CD8-positive, alpha-beta memory T cell (primary cell): ENCODE results near the gene HFM1. TPM values are rescaled to one million over a fixed set of nuclear protein-coding genes. Genes with fewer than 3 reads are reported as not detected.

ENCODE experiments used
- CTCF ChIA-PET: fragments of 350-600 bp; sonication (Branson Sonifier 250); formaldehyde crosslinking; loops from one replicate; lab custom pipeline; 2021; ENCODE audit warnings: antibody characterized with exemption; lab: Charles Lee
- POLR2A ChIA-PET: fragments of 350-600 bp; sonication (Branson Sonifier 250); formaldehyde crosslinking; loops from one replicate; lab custom pipeline; 2021; ENCODE audit warnings: antibody characterized with exemption; lab: Charles Lee
- DNase-seq, 5 donors: peaks; one replicate each; pipeline versions ENCODE4 v3.0.0 to v3.0.0-alpha.2; 2020 to 2022; ENCODE audit warnings: mixed read lengths in 1 of 5
- H3K27ac ChIP-seq: one replicate; pipeline ENCODE4 v1.7.0; 2013; ENCODE audit warnings: low read depth, mild to moderate bottlenecking, low read length, moderate library complexity
- H3K27me3 ChIP-seq: 2 replicates; pipeline ENCODE4 v1.7.0; 2013; ENCODE audit warnings: low read length, mild to moderate bottlenecking; ENCODE audit not compliant: insufficient read depth, poor library complexity, severe bottlenecking
- H3K36me3 ChIP-seq: 2 replicates; pipeline ENCODE4 v1.7.0; 2013; ENCODE audit warnings: mild to moderate bottlenecking, low read length, moderate library complexity; ENCODE audit not compliant: insufficient read depth
- H3K4me1 ChIP-seq: 2 replicates; pipeline ENCODE4 v1.7.0; 2013; ENCODE audit warnings: mild to moderate bottlenecking, low read length, moderate library complexity; ENCODE audit not compliant: insufficient read depth
- H3K4me3 ChIP-seq: 2 replicates; pipeline ENCODE4 v1.7.0; 2013; ENCODE audit warnings: mild to moderate bottlenecking, low read length
- H3K9me3 ChIP-seq: 2 replicates; pipeline ENCODE4 v1.7.0; 2013; ENCODE audit warnings: mild to moderate bottlenecking, low read length
- H3K27ac Mint-ChIP-seq, 8 donors: one replicate each; pipeline ENCODE4 v1.8.0; 2020 to 2021; ENCODE audit warnings: mixed read lengths in 8 of 8, mild to moderate bottlenecking in 6 of 8, inconsistent platforms in 3 of 8, moderate library complexity in 3 of 8
- H3K27me3 Mint-ChIP-seq, 2 donors: one replicate each; pipeline ENCODE4 v1.8.0; 2020 to 2021; ENCODE audit warnings: mixed read lengths in 2 of 2, mild to moderate bottlenecking in 1 of 2, moderate library complexity in 1 of 2
- H3K36me3 Mint-ChIP-seq, 3 donors: one replicate each; pipeline ENCODE4 v1.8.0; 2020 to 2021; ENCODE audit warnings: mixed read lengths in 3 of 3, inconsistent platforms in 1 of 3, mild to moderate bottlenecking in 1 of 3
- H3K4me1 Mint-ChIP-seq, 3 donors: one replicate each; pipeline ENCODE4 v1.8.0; 2020 to 2021; ENCODE audit warnings: mixed read lengths in 3 of 3, inconsistent platforms in 1 of 3, mild to moderate bottlenecking in 1 of 3
- H3K4me3 Mint-ChIP-seq, 7 donors: one replicate each; pipeline ENCODE4 v1.8.0; 2020 to 2021; ENCODE audit warnings: mixed read lengths in 7 of 7, mild to moderate bottlenecking in 6 of 7, moderate library complexity in 4 of 7, inconsistent platforms in 2 of 7
- H3K9me3 Mint-ChIP-seq, 5 donors: one replicate each; pipeline ENCODE4 v1.8.0; 2020 to 2022; ENCODE audit warnings: mixed read lengths in 5 of 5, mild to moderate bottlenecking in 3 of 5, moderate library complexity in 2 of 5, inconsistent platforms in 1 of 5
- polyA plus RNA-seq: library from polyadenylated mRNA; unstranded; fragments of 300-500 nt; fragmentation: Illumina TruSeq; gene quantifications from one replicate; pipeline ENCODE4 v1.2.3, GENCODE V29; 2021
- total RNA-seq, 2 experiments: library from RNA; stranded (reverse); gene quantifications; one replicate each; pipeline ENCODE4 v1.2.3, GENCODE V29; 2021

HFM1 gene
- total and polyA plus RNA-seq, 3 experiments from 2014 or later = not detected

DNA sequence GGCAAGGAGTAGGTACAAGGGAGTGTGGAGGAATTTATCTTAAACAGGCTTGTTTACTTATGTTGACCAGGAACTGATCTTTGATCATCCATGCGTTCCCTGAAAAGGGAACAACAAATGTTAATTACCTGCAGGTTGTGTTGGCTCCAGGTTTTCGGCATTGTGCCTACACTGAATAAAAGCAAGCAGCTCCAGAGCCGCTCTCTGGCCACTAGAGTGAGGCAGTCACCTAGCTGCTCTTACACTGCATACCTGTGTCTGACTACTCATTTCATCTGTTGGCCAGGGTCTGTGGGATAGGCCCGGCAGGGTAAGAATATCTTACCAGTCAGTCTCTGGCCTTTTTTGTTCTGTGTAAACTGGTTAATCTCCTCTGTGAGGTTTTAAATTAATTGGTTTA, 183.6 kb downstream of the HFM1 start:
- CTCF ChIA-PET = interaction anchor here (1.5 kb wide), 1 partner anchor 55 kb away, joined by 3 read pairs; no protein-coding TSS in a partner anchor
- H3K9me3 Mint-ChIP-seq = peaks cover 0 to 13% (median 9%) of the 10 kb centered on the region in 5 donors

DNA sequence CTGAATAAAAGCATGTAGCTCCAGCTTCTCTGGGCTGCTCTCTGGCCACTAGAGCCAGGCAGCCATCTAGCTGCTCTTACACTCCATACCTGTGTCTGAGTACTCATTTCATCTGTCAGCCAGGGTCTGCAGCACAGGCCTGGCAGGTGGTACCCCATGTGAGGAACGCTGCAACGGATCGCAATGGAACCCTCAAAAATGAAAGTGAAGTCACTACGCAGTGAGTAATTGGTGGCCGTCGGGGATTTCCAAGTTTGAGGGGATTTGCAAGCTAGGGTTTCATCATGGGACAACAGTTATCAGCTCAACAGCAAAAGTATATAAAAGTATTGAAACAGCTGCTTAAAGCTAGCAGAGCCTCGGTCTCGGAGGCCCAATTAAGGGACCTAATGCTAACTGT, 186.7 kb downstream of the HFM1 start:
- H3K27me3 Mint-ChIP-seq = peaks cover 4 to 20% of the 10 kb centered on the region in 2 donors
- Histone ChIP-seq H3K27me3 (no peaks in the 10 kb centered on the region), H3K27ac (no peak overlapping the region), H3K4me1 (no peaks in the 10 kb centered on the region), H3K9me3 (no peaks in the 10 kb centered on the region), H3K4me3 (no peak overlapping the region), H3K36me3 (no peaks in the 10 kb centered on the region)
- no peak overlapping the region for H3K4me3 Mint-ChIP-seq
- peaks cover 0 to 13% (median 9%) of the 10 kb centered on the region in 5 donors for H3K9me3 Mint-ChIP-seq
- ChIA-PET CTCF (no interaction called here), POLR2A (no interaction called here)
- no peaks in the 10 kb centered on the region for H3K4me1 Mint-ChIP-seq
- peak overlapping the region in 2 of 8 donors; percentile 57 to 58 for H3K27ac Mint-ChIP-seq
- no peaks in the 10 kb centered on the region for H3K36me3 Mint-ChIP-seq
- DNase-seq = no peak

More for the DNA sequence above, 183.6 kb downstream of the HFM1 start:
- H3K27ac ChIP-seq = no peak overlapping the region
- POLR2A ChIA-PET = no interaction called here
- H3K27ac Mint-ChIP-seq = no peak overlapping the region
- no peaks in the 10 kb centered on the region for H3K4me1 ChIP-seq
- DNase-seq = no peak
- no peaks in the 10 kb centered on the region for H3K36me3 Mint-ChIP-seq
- no peak overlapping the region for H3K4me3 ChIP-seq
- no peaks in the 10 kb centered on the region for H3K9me3 ChIP-seq
- H3K4me1 Mint-ChIP-seq = no peaks in the 10 kb centered on the region
- peaks cover 4 to 20% of the 10 kb centered on the region in 2 donors for H3K27me3 Mint-ChIP-seq
- no peaks in the 10 kb centered on the region for H3K36me3 ChIP-seq
- H3K4me3 Mint-ChIP-seq = no peak overlapping the region
- H3K27me3 ChIP-seq = no peaks in the 10 kb centered on the region

Other genes starting within 250 kb of the HFM1 start
- gene CDC7, start 96.0 kb upstream of the HFM1 start, total RNA-seq = 10 to 100 TPM; 24.5 to 28.3 TPM
- gene CDC7, start 96.0 kb upstream of the HFM1 start, polyA plus RNA-seq = 3.3 TPM